Activated B cell treated with CpG ODN at 0.5 μM for 24 hours (primary cell): Measurements from ENCODE around the gene AKAP5. TPM values are rescaled to one million over a fixed set of nuclear protein-coding genes. Genes with fewer than 3 reads are reported as not detected.

Source experiments
- ATAC-seq: fragments of 200-7000 bp; cut with Tn5 transposase; one replicate; pipeline ENCODE4 v1.10.0; 2021; ENCODE audit warnings: low read depth, mild to moderate bottlenecking, moderate library complexity
- CTCF ChIA-PET: fragments of 350-600 bp; sonication (Branson Sonifier 250); formaldehyde crosslinking; loops from one replicate; lab custom pipeline; 2021; ENCODE audit warnings: antibody characterized with exemption; lab: Charles Lee
- POLR2A ChIA-PET: fragments of 350-600 bp; sonication (Branson Sonifier 250); formaldehyde crosslinking; loops from one replicate; lab custom pipeline; 2021; ENCODE audit warnings: antibody characterized with exemption; lab: Charles Lee
- DNase-seq: peaks from one replicate; pipeline ENCODE4 v3.0.0; 2022
- H3K27ac Mint-ChIP-seq: one replicate; pipeline ENCODE4 v1.8.0; 2020; ENCODE audit warnings: mixed read lengths
- H3K27me3 Mint-ChIP-seq: one replicate; pipeline ENCODE4 v1.8.0; 2021; ENCODE audit warnings: mixed read lengths
- H3K36me3 Mint-ChIP-seq: one replicate; pipeline ENCODE4 v1.8.0; 2021; ENCODE audit warnings: low read depth, mixed read lengths
- H3K4me1 Mint-ChIP-seq: one replicate; pipeline ENCODE4 v1.8.0; 2021; ENCODE audit warnings: mixed read lengths
- H3K4me3 Mint-ChIP-seq: one replicate; pipeline ENCODE4 v1.8.0; 2020; ENCODE audit warnings: mild to moderate bottlenecking, mixed read lengths
- H3K9me3 Mint-ChIP-seq: one replicate; pipeline ENCODE4 v1.8.0; 2020; ENCODE audit warnings: mixed read lengths
- intact Hi-C: fragments of 100-400 bp; cut with micrococcal nuclease; formaldehyde crosslinking; loops from one replicate; pipeline ENCODE4 v1.15.1; 2024
- total RNA-seq: library from RNA; stranded (reverse); gene quantifications from 2 replicates; pipeline ENCODE4 v1.2.3, GENCODE V29; 2022
- TF ChIP-seq, protein P1 (sequence below): fragments of 200-600 bp; IDR thresholded peaks from one replicate; pipeline ENCODE4 v1.8.0; 2022; ENCODE audit warnings: antibody characterized with exemption, mild to moderate bottlenecking

The AKAP5 gene
- total RNA-seq, 1 donor from 2014 or later = 5.1 TPM

DNA sequence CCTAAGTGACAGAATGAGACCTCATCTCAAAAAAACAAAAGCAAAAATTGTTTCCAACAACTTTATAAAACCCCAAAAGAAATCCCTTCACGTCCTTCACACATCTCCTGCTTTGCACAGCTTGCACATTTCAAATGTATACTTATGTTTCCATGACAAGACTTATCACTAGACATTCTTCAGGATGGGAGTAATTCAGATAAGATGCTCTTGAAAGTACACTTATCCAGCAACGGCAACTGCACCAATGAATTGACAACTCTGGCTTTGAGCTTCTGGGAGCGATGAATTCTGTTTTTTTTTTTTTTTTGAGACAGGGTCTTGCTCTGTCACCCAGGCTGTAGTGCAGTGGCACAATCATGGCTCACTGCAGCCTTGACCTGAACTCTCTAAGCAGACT, 30.8 kb upstream of the AKAP5 start:
- Mint-ChIP-seq H3K36me3 (peaks cover 78% of the 10 kb centered on the region), H3K27ac (no peak overlapping the region), H3K4me1 (no peaks in the 10 kb centered on the region), H3K4me3 (no peak overlapping the region), H3K27me3 (no peaks in the 10 kb centered on the region), H3K9me3 (no peaks in the 10 kb centered on the region)
- TF ChIP-seq, protein P1, sequence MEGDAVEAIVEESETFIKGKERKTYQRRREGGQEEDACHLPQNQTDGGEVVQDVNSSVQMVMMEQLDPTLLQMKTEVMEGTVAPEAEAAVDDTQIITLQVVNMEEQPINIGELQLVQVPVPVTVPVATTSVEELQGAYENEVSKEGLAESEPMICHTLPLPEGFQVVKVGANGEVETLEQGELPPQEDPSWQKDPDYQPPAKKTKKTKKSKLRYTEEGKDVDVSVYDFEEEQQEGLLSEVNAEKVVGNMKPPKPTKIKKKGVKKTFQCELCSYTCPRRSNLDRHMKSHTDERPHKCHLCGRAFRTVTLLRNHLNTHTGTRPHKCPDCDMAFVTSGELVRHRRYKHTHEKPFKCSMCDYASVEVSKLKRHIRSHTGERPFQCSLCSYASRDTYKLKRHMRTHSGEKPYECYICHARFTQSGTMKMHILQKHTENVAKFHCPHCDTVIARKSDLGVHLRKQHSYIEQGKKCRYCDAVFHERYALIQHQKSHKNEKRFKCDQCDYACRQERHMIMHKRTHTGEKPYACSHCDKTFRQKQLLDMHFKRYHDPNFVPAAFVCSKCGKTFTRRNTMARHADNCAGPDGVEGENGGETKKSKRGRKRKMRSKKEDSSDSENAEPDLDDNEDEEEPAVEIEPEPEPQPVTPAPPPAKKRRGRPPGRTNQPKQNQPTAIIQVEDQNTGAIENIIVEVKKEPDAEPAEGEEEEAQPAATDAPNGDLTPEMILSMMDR = no peak
- intact Hi-C loops = no loop called here
- POLR2A ChIA-PET = interaction anchor here (0.6 kb wide), 2 partner anchors 89 to 881 kb away, joined by 5 to 6 read pairs; no protein-coding TSS in a partner anchor
- DNase-seq (no peak), ATAC-seq (no peak)
- CTCF ChIA-PET = interaction anchor here (10.8 kb wide), 1 partner anchor 43 kb away, joined by 148 read pairs; no protein-coding TSS in a partner anchor

DNA sequence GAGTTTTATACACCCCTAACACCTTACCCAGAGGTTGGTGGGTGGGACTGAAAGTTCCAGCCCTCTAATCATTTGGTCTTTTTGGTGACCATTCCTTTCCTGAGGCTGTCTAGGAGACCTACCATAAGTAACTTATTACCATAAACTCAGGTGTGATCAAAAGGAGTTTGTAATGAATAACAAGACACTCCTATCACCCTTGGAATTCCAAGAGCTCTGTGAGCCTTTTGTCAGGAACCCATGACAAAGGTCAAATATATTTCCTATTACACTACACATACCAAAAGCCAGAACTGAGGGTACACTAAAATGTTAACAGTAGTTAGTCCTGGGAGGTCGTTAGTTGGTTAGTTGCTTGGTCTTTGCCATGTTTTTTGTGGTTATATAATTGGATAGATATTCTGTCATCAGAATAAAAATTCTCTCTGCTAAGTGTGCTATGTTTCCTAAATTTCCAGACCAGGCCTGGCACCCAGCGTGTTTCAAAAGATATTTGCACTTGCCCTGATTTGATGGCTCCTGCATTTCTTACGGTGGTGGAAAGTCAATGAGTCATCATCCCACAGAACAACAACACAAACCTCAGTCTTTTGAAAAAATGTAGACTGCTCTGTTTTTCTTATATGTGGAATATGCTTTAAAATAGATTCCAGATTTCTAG, 27.0 kb upstream of the AKAP5 start:
- TF ChIP-seq, protein P1 = no peak
- Mint-ChIP-seq H3K4me3 (no peak overlapping the region), H3K9me3 (no peaks in the 10 kb centered on the region), H3K27ac (no peak overlapping the region), H3K27me3 (no peaks in the 10 kb centered on the region), H3K36me3 (peaks cover 74% of the 10 kb centered on the region), H3K4me1 (peaks cover 2% of the 10 kb centered on the region)
- DNase-seq (no peak), ATAC-seq (no peak)
- ChIA-PET POLR2A (no interaction called here), CTCF (no interaction called here)
- intact Hi-C loops = no loop called here

DNA sequence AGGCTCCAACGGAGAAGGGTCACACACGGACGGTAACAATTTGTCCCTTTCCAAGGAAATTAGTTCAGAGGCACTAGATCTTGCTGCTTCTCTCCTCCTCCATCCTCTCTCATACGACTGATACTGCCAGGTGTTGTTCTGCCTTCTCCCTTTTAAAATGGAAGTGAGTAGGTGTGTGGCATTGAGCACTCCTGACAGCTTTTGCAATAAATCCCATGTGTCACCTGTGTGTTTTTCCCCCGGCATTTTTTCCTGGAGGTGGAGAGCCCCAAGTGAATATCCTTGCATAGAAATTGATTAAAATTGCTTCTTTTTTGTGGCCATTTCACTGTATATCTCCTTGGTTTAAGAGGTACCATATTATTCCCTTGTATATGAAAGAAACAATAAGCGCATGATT, 26.2 kb upstream of the AKAP5 start:
- no peak overlapping the region for H3K27ac Mint-ChIP-seq
- no peaks in the 10 kb centered on the region for H3K27me3 Mint-ChIP-seq
- ATAC-seq (no peak), DNase-seq (no peak)
- peaks cover 9% of the 10 kb centered on the region for H3K4me1 Mint-ChIP-seq
- TF ChIP-seq, protein P1 = no peak
- ChIA-PET POLR2A (interaction anchor here (0.6 kb wide), 1 partner anchor 91 kb away, joined by 5 read pairs; no protein-coding TSS in a partner anchor), CTCF (interaction anchor here (1.2 kb wide), 1 partner anchor 9 kb away, joined by 3 read pairs; no protein-coding TSS in a partner anchor)
- intact Hi-C loops = no loop called here
- peaks cover 76% of the 10 kb centered on the region for H3K36me3 Mint-ChIP-seq
- no peak overlapping the region for H3K4me3 Mint-ChIP-seq
- H3K9me3 Mint-ChIP-seq = no peaks in the 10 kb centered on the region

DNA sequence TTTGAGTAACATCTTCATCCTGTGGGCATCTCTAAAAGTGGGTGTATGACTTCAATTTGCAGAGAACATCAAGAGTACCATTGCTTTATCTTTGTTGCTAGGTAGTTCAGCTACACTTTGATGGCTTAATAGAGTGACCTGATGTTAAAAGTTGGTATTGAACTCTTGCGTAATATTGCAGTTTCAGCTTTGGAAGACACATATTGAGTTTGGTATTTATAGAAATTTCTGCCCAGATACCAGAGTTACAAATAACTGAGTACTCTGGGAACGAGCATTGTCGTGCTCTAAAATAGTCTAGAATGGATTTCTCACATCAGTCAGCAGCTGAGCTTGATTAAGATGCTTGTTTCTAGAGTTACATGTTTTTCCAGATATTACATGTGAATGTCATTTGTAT, 24.8 kb upstream of the AKAP5 start:
- Mint-ChIP-seq H3K27me3 (no peaks in the 10 kb centered on the region), H3K36me3 (peaks cover 75% of the 10 kb centered on the region), H3K4me3 (no peak overlapping the region), H3K4me1 (peaks cover 23% of the 10 kb centered on the region), H3K9me3 (no peaks in the 10 kb centered on the region), H3K27ac (no peak overlapping the region)
- POLR2A ChIA-PET = interaction anchor here (0.7 kb wide), 1 partner anchor 98 kb away, joined by 4 read pairs; no protein-coding TSS in a partner anchor
- no peak for ATAC-seq
- intact Hi-C loops = no loop called here
- CTCF ChIA-PET = no interaction called here
- TF ChIP-seq, protein P1 = no peak
- no peak for DNase-seq

DNA sequence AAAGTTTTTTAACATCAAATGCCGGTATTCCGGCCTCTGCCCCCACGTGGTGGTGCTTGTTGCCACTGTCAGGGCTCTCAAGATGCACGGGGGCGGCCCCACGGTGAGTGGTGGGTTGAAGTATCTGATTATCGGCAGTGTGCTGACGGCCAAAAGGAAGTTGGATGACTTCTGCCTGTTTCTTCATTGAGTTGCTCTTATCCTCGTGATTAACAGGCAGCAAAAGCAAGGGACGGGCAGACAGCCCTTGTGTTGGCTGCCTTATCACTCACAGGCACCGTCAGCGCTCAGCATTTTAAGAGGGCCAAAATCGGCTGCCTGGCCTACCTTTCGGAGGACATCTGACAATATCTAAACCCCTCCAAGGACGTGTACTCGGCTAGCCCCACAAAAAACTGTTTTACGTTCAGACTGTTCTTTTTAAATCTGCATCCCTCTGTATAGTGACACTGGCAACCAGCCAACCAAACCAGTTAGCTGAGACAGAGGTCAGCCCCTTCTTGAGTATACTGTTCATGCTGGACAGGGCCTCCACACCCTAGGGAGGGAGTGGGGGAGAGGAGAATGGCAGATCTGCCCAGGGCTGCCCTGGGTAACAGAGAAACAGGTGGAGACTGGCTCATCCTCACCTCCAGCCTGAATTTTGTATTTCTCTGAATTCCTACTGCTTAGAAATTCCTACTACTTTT, 22.9 kb upstream of the AKAP5 start:
- intact Hi-C loops = no loop called here
- Mint-ChIP-seq H3K36me3 (peaks cover 62% of the 10 kb centered on the region), H3K27me3 (no peaks in the 10 kb centered on the region), H3K4me1 (peaks cover 32% of the 10 kb centered on the region), H3K9me3 (no peaks in the 10 kb centered on the region), H3K4me3 (no peak overlapping the region), H3K27ac (no peak overlapping the region)
- ChIA-PET POLR2A (no interaction called here), CTCF (interaction anchor here (1.5 kb wide), 1 partner anchor 13 kb away, joined by 4 read pairs; no protein-coding TSS in a partner anchor)
- TF ChIP-seq, protein P1 = no peak
- DNase-seq (no peak), ATAC-seq (no peak)
